ENCODE results near the gene FAM3B.

GRCh38 chr21:41367301-41367944 lies 50.8 kb downstream of the FAM3B start:
- TF ChIP-seq CTCF (tag by site-specific recombination; IDR thresholded peaks at IDR 0.05), result no peak
- no peak for TF ChIP-seq GLI4 (tag by site-specific recombination; IDR thresholded peaks at IDR 0.05)
- no peak for TF ChIP-seq SETDB1 (IDR thresholded peaks at IDR 0.05; ENCODE audit: insufficient read length, low read length)
- TF ChIP-seq ZNF2 (tag by site-specific recombination; IDR thresholded peaks at IDR 0.05), result no peak
- TF ChIP-seq ZNF311 (tag by site-specific recombination; IDR thresholded peaks at IDR 0.05; ENCODE audit: borderline replicate concordance), result no peak
- no peak for TF ChIP-seq ZNF266 (tag by site-specific recombination; IDR thresholded peaks at IDR 0.05; ENCODE audit: low read depth)
- no peak for TF ChIP-seq ZNF529 (tag by site-specific recombination; IDR thresholded peaks at IDR 0.05; ENCODE audit: insufficient replicate concordance)
- TF ChIP-seq ZNF121 (tag by site-specific recombination; IDR thresholded peaks at IDR 0.05), result no peak

Measured in HEK293 (cell line).